H9 (cell line): ENCODE data around the gene KRTAP5-4. TPM values are rescaled to one million over a fixed set of nuclear protein-coding genes. Genes with fewer than 3 reads are reported as not detected.

Experiments
- DNase-seq: peaks from one replicate; pipeline ENCODE4 v3.0.0-alpha.2; 2017
- H2AFZ ChIP-seq: one replicate; pipeline ENCODE4 v1.6.1; 2013; ENCODE audit warnings: mild to moderate bottlenecking, low read length, control low read depth, moderate library complexity
- H2AK5ac ChIP-seq: 2 replicates; pipeline ENCODE4 v1.6.1; 2013; ENCODE audit warnings: low read length, control low read depth, mixed read lengths; ENCODE audit not compliant: insufficient read length
- H2BK120ac ChIP-seq: one replicate; pipeline ENCODE4 v1.6.1; 2013; ENCODE audit warnings: low read depth, mild to moderate bottlenecking, low read length, control low read depth, inconsistent platforms; ENCODE audit not compliant: poor library complexity, severe bottlenecking
- H2BK12ac ChIP-seq: 2 replicates; pipeline ENCODE4 v1.6.1; 2013; ENCODE audit warnings: low read length, control low read depth, mixed read lengths, low read depth; ENCODE audit not compliant: insufficient read length
- H2BK15ac ChIP-seq: 2 replicates; pipeline ENCODE4 v1.6.1; 2013; ENCODE audit warnings: low read depth, low read length, control low read depth
- H2BK20ac ChIP-seq: one replicate; pipeline ENCODE4 v1.6.1; 2013; ENCODE audit warnings: low read depth, mild to moderate bottlenecking, low read length, control low read depth, inconsistent platforms; ENCODE audit not compliant: poor library complexity, severe bottlenecking
- H2BK5ac ChIP-seq: 2 replicates; pipeline ENCODE4 v1.6.1; 2013; ENCODE audit warnings: low read length, control low read depth, mixed read lengths; ENCODE audit not compliant: insufficient read length
- H3K14ac ChIP-seq: 2 replicates; pipeline ENCODE4 v1.6.1; 2013; ENCODE audit warnings: low read length, control low read depth; ENCODE audit not compliant: insufficient read depth
- H3K18ac ChIP-seq: 2 replicates; pipeline ENCODE4 v1.6.1; 2013; ENCODE audit warnings: low read depth, mild to moderate bottlenecking, mixed read lengths, low read length, control low read depth; ENCODE audit not compliant: insufficient read length
- H3K23ac ChIP-seq: 2 replicates; pipeline ENCODE4 v1.6.1; 2013; ENCODE audit warnings: low read length, control low read depth, mixed read lengths, low read depth; ENCODE audit not compliant: insufficient read length
- H3K23me2 ChIP-seq: 2 replicates; pipeline ENCODE4 v1.6.1; 2013; ENCODE audit warnings: low read depth, mild to moderate bottlenecking, mixed read lengths, low read length, control low read depth; ENCODE audit not compliant: insufficient read length, poor library complexity, severe bottlenecking
- H3K27ac ChIP-seq: 2 replicates; pipeline ENCODE4 v1.5.1; 2013; ENCODE audit warnings: low read length, control low read depth, mixed read lengths, low read depth; ENCODE audit not compliant: insufficient read length
- H3K27me3 ChIP-seq: 2 replicates; pipeline ENCODE4 v1.6.1; 2013; ENCODE audit warnings: low read length, control low read depth, inconsistent platforms; ENCODE audit not compliant: insufficient read depth
- H3K4ac ChIP-seq: 2 replicates; pipeline ENCODE4 v1.6.1; 2013; ENCODE audit warnings: low read depth, mild to moderate bottlenecking, control low read depth, inconsistent platforms, low read length, moderate library complexity
- H3K4me1 ChIP-seq: 2 replicates; pipeline ENCODE4 v1.6.1; 2013; ENCODE audit warnings: low read length, control low read depth, inconsistent platforms; ENCODE audit not compliant: insufficient read depth
- H3K4me2 ChIP-seq: 2 replicates; pipeline ENCODE4 v1.6.1; 2013; ENCODE audit warnings: low read length, control low read depth, mixed read lengths; ENCODE audit not compliant: insufficient read length, insufficient read depth
- H3K56ac ChIP-seq: 2 replicates; pipeline ENCODE4 v1.6.1; 2013; ENCODE audit warnings: low read depth, mild to moderate bottlenecking, mixed read lengths, low read length, control low read depth; ENCODE audit not compliant: insufficient read length
- H3K79me1 ChIP-seq: 2 replicates; pipeline ENCODE4 v1.6.1; 2013; ENCODE audit warnings: low read depth, mild to moderate bottlenecking, moderate library complexity, low read length, control low read depth, inconsistent platforms; ENCODE audit not compliant: insufficient read depth, poor library complexity, severe bottlenecking
- H3K79me2 ChIP-seq: 2 replicates; pipeline ENCODE4 v1.6.1; 2013; ENCODE audit warnings: low read length, control low read depth, inconsistent platforms; ENCODE audit not compliant: insufficient read depth
- H3K9ac ChIP-seq: 2 replicates; pipeline ENCODE4 v1.6.1; 2013; ENCODE audit warnings: low read length, control low read depth, mixed read lengths; ENCODE audit not compliant: insufficient read length; ENCODE audit errors: extremely low read depth
- H3K9me3 ChIP-seq: one replicate; pipeline ENCODE4 v1.6.1; 2013; ENCODE audit warnings: low read depth, low read length, inconsistent platforms; ENCODE audit not compliant: control insufficient read depth
- H3T11ph ChIP-seq: one replicate; pipeline ENCODE4 v1.6.1; 2013; ENCODE audit warnings: mild to moderate bottlenecking, low read length, control low read depth, inconsistent platforms
- H4K20me1 ChIP-seq: one replicate; pipeline ENCODE4 v1.6.1; 2013; ENCODE audit not compliant: control insufficient read depth, insufficient read length, insufficient read depth
- H4K5ac ChIP-seq: 2 replicates; pipeline ENCODE4 v1.6.1; 2013; ENCODE audit warnings: low read depth, mild to moderate bottlenecking, mixed read lengths, low read length, control low read depth; ENCODE audit not compliant: insufficient read length
- H4K8ac ChIP-seq: replicated peaks from 2 replicates; pipeline ENCODE4 v1.6.1; 2013; ENCODE audit warnings: low read length, control low read depth, mixed read lengths, low read depth; ENCODE audit not compliant: insufficient read length
- H4K91ac ChIP-seq: 2 replicates; pipeline ENCODE4 v1.6.1; 2013; ENCODE audit warnings: low read depth, mild to moderate bottlenecking, moderate library complexity, mixed read lengths, low read length, control low read depth; ENCODE audit not compliant: insufficient read length
- H3K27ac Mint-ChIP-seq, 3 experiments: 2 replicates in 2 of 3; 3 replicates in 1 of 3; pipeline ENCODE4 v1.8.0; 2020 to 2021; ENCODE audit warnings: mixed read lengths in 3 of 3, mild to moderate bottlenecking in 1 of 3, moderate library complexity in 1 of 3
- H3K27me3 Mint-ChIP-seq: 2 replicates; pipeline ENCODE4 v1.8.0; 2021; ENCODE audit warnings: low read depth, mild to moderate bottlenecking, moderate library complexity, mixed read lengths
- H3K36me3 Mint-ChIP-seq, 3 experiments: 2 replicates in 2 of 3; 3 replicates in 1 of 3; pipeline ENCODE4 v1.8.0; 2020 to 2021; ENCODE audit warnings: low read depth in 3 of 3, mixed read lengths in 3 of 3; ENCODE audit not compliant: insufficient read depth in 1 of 3
- H3K4me1 Mint-ChIP-seq, 2 experiments: 2 replicates each; pipeline ENCODE4 v1.8.0; 2020; ENCODE audit warnings: mixed read lengths in 2 of 2
- H3K4me3 Mint-ChIP-seq, 2 experiments: 2 replicates in 1 of 2; 3 replicates in 1 of 2; pipeline ENCODE4 v1.8.0; 2020 to 2021; ENCODE audit warnings: mild to moderate bottlenecking in 2 of 2, mixed read lengths in 2 of 2, moderate library complexity in 1 of 2
- H3K9me3 Mint-ChIP-seq, 2 experiments: 2 replicates in 1 of 2; 3 replicates in 1 of 2; pipeline ENCODE4 v1.8.0; 2020; ENCODE audit warnings: mild to moderate bottlenecking in 2 of 2, mixed read lengths in 2 of 2, moderate library complexity in 1 of 2
- WGBS: extraction: QIAGEN DNeasy Blood & Tissue Kit; methylation state at CpG from one replicate; pipeline ENCODE4 v1.1.7; 2013; ENCODE audit warnings: missing lambda C conversion rate, low lambda C conversion rate, mixed read lengths; ENCODE audit not compliant: insufficient read length; ENCODE audit errors: extremely low coverage; 5-methylcytosine and 5-hydroxymethylcytosine counted together
- total RNA-seq: library from RNA; stranded (reverse); gene quantifications from 2 replicates; pipeline ENCODE4 v1.2.1, GENCODE V29; 2021
- TF ChIP-seq, protein P1 (sequence below): fragments of 200-600 bp; sonication (generic); conservative IDR thresholded peaks from 3 replicates; pipeline ENCODE4 v1.8.0; 2021; ENCODE audit warnings: antibody characterized with exemption, mild to moderate bottlenecking

The KRTAP5-4 gene
- total RNA-seq, 1 experiment from 2014 or later = not detected

DNA sequence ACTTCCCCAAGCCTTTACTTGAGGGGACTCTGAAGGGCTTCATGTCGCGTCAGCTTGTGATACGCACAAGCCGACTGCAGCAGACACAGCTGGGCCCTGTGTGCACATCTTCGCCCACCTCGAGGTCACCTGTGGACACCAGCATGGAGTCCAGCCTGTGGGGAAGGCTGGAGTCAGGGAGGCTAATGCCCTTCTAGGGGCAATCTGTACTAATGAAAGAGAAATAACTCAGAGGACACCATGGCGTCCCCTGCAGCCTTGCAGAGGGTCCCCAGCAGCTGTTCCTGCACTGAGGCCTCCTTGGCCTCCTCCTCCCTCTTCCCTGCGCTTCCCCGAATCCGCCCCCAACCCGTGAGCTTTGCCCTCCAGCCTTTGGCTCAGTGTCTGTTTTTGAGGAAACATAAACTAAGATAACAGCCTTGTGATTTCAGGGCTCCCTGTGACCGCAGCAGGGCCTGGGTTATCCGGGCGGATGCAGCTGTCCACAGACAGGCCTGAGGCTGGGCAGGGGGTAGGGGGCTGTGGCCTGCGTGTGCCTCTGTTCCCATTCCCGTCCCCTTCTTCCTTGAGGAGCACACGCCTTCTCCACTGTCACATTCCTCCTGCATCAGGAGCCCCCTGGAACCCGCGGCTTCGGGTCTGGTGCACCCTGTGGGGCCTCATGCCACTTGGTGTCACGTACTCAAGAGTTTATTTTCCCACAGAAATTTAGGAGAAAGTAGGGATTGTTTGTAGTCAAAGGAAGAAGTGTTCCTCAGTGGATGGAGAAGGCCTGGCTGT lies 32.6 kb upstream of the KRTAP5-4 start:
- Histone ChIP-seq H4K91ac (no peak overlapping the region), H3K9ac (no peak overlapping the region), H4K8ac (no peak overlapping the region), H3K14ac (no peak overlapping the region), H3K23me2 (no peaks in the 10 kb centered on the region), H3K9me3 (no peaks in the 10 kb centered on the region), H3K4me1 (no peaks in the 10 kb centered on the region), H2AK5ac (no peak overlapping the region), H3K79me1 (no peaks in the 10 kb centered on the region), H4K20me1 (no peaks in the 10 kb centered on the region), H3K27ac (no peak overlapping the region), H2BK15ac (no peak overlapping the region), H2BK20ac (no peak overlapping the region), H3T11ph (no peak overlapping the region), H3K4me2 (no peak overlapping the region), H3K4ac (no peak overlapping the region), H2BK5ac (no peak overlapping the region), H3K27me3 (no peaks in the 10 kb centered on the region; the same call in 1 of the 2 replicates), H2BK12ac (no peak overlapping the region), H4K5ac (no peak overlapping the region), H3K23ac (no peak overlapping the region), H2BK120ac (no peak overlapping the region), H3K79me2 (no peaks in the 10 kb centered on the region), H3K56ac (no peak overlapping the region), H3K18ac (no peak overlapping the region), H2AFZ (no peak overlapping the region)
- TF ChIP-seq, protein P1, sequence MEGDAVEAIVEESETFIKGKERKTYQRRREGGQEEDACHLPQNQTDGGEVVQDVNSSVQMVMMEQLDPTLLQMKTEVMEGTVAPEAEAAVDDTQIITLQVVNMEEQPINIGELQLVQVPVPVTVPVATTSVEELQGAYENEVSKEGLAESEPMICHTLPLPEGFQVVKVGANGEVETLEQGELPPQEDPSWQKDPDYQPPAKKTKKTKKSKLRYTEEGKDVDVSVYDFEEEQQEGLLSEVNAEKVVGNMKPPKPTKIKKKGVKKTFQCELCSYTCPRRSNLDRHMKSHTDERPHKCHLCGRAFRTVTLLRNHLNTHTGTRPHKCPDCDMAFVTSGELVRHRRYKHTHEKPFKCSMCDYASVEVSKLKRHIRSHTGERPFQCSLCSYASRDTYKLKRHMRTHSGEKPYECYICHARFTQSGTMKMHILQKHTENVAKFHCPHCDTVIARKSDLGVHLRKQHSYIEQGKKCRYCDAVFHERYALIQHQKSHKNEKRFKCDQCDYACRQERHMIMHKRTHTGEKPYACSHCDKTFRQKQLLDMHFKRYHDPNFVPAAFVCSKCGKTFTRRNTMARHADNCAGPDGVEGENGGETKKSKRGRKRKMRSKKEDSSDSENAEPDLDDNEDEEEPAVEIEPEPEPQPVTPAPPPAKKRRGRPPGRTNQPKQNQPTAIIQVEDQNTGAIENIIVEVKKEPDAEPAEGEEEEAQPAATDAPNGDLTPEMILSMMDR = no peak
- no peak for DNase-seq
- H3K4me1 Mint-ChIP-seq = peaks cover 4 to 9% of the 10 kb centered on the region in 2 experiments; a peak in 3 of 4 replicates
- no CpG with 5 or more reads among the region's 21 CpGs for WGBS
- H3K27ac Mint-ChIP-seq = no peak overlapping the region; a peak in 1 of 7 replicates
- no peaks in the 10 kb centered on the region for H3K9me3 Mint-ChIP-seq
- peaks cover 46% of the 10 kb centered on the region for H3K27me3 Mint-ChIP-seq
- no peaks in the 10 kb centered on the region for H3K36me3 Mint-ChIP-seq
- no peak overlapping the region for H3K4me3 Mint-ChIP-seq
